Measurements from ENCODE around the gene XDH.
A peak's percentile ranks its signal among the peaks of the same experiment; 100 is the strongest.

Gene XDH

GRCh38 chr2:31414601-31415241, at the start of gene XDH:
XDH (minus strand) TSS chr2:31414742; CDS start chr2:31414666, 76 bp downstream.
- DNase-seq = no peak

GRCh38 chr2:31457651-31458050, 43.1 kb upstream of the XDH start:
- DNase-seq = no peak

- no peak for DNase-seq
These were observed 32.3 kb upstream of the XDH start for GRCh38 chr2:31446848-31447247.

- no peak for DNase-seq
These were observed 27.8 kb upstream of the XDH start for GRCh38 chr2:31442376-31442775.

- DNase-seq = no peak
These were observed 26.2 kb upstream of the XDH start for GRCh38 chr2:31440764-31441163.

GRCh38 chr2:31434911-31435310, 20.4 kb upstream of the XDH start:
- no peak for DNase-seq

GRCh38 chr2:31433541-31433940, 19.0 kb upstream of the XDH start:
- DNase-seq = no peak

- DNase-seq = no peak
These were observed 16.1 kb upstream of the XDH start for GRCh38 chr2:31430439-31431165.

GRCh38 chr2:31429759-31430438, 15.4 kb upstream of the XDH start:
- peak; percentile 14 for DNase-seq

GRCh38 chr2:31429040-31429439, 14.5 kb upstream of the XDH start:
- DNase-seq = no peak

GRCh38 chr2:31428001-31428418, 13.5 kb upstream of the XDH start:
- DNase-seq = no peak

- no peak for DNase-seq
These were observed 11.6 kb upstream of the XDH start for GRCh38 chr2:31426096-31426495.

GRCh38 chr2:31421634-31422033, 7.1 kb upstream of the XDH start:
- no peak for DNase-seq

GRCh38 chr2:31420936-31421335, 6.4 kb upstream of the XDH start:
- DNase-seq = no peak

- DNase-seq = no peak
These were observed 4.8 kb upstream of the XDH start for GRCh38 chr2:31419386-31419785.

- DNase-seq = no peak
These were observed 879 bp upstream of the XDH start for GRCh38 chr2:31415421-31415820.

GRCh38 chr2:31413862-31414550, 536 bp downstream of the XDH start:
- DNase-seq = no peak

GRCh38 chr2:31413025-31413424, 1.5 kb downstream of the XDH start:
- no peak for DNase-seq

GRCh38 chr2:31411771-31412170, 2.8 kb downstream of the XDH start:
- DNase-seq = no peak

GRCh38 chr2:31406593-31407385, 7.8 kb downstream of the XDH start:
- no peak for DNase-seq

- no peak for DNase-seq
These were observed 9.7 kb downstream of the XDH start for GRCh38 chr2:31404827-31405226.

GRCh38 chr2:31404302-31404701, 10.2 kb downstream of the XDH start:
- no peak for DNase-seq

- no peak for DNase-seq
These were observed 12.2 kb downstream of the XDH start for GRCh38 chr2:31402388-31402787.

Data from activated T-cell treated with anti-CD3 and anti-CD28 coated beads for 4 hours (primary cell).